K562 (cell line): Measurements from ENCODE around the gene ERVFRD-1. TPM values are rescaled to one million over a fixed set of nuclear protein-coding genes. Genes with fewer than 3 reads are reported as not detected.

Source experiments
- ERF ChIP-seq: fragments of 450-650 bp; formaldehyde crosslinking; IDR thresholded peaks from 2 replicates; pipeline ENCODE4 v1.4.0; 2020; ENCODE audit warnings: mild to moderate bottlenecking, mixed read lengths
- GATAD2B ChIP-seq: fragments of 450-650 bp; IDR thresholded peaks from 2 replicates; pipeline ENCODE4 v1.6.1; 2017; ENCODE audit warnings: mild to moderate bottlenecking, borderline replicate concordance
- HOXB6 ChIP-seq: fragments of 250-450 bp; sonication (Bioruptor Pico); IDR thresholded peaks from 2 replicates; pipeline ENCODE4 v1.5.1; 2022; ENCODE audit warnings: mild to moderate bottlenecking, borderline replicate concordance
- IRF9 ChIP-seq: fragments of 450-650 bp; IDR thresholded peaks from 2 replicates; pipeline ENCODE4 v1.6.1; 2016; ENCODE audit warnings: missing biosample characterization, missing genetic modification characterization
- MIER1 ChIP-seq: fragments of 450-650 bp; IDR thresholded peaks from 2 replicates; pipeline ENCODE4 v1.6.1; 2016; ENCODE audit warnings: antibody characterized with exemption, mild to moderate bottlenecking, low read depth
- MTA3 ChIP-seq: fragments of 450-650 bp; formaldehyde crosslinking; IDR thresholded peaks from 2 replicates; pipeline ENCODE4 v1.6.1; 2017; ENCODE audit warnings: mild to moderate bottlenecking, borderline replicate concordance
- RBM17 ChIP-seq: fragments of 200-400 bp; formaldehyde crosslinking; IDR thresholded peaks from 2 replicates; pipeline ENCODE4 v1.6.1; 2017; ENCODE audit warnings: low read depth, mild to moderate bottlenecking, low read length, borderline replicate concordance
- RFX5 ChIP-seq: IDR thresholded peaks from 2 replicates; pipeline ENCODE4 v1.6.1; 2011; ENCODE audit warnings: low read depth, mild to moderate bottlenecking, improper control_type of control experiment, low read length
- USF1 ChIP-seq: sonication (generic); formaldehyde crosslinking; IDR thresholded peaks from 2 replicates; pipeline ENCODE4 v1.9.0; 2022; ENCODE audit warnings: mild to moderate bottlenecking, missing genetic modification reagents
- ZKSCAN1 ChIP-seq: fragments of 150-350 bp; IDR thresholded peaks from 2 replicates; pipeline ENCODE4 v1.6.1; 2016; ENCODE audit warnings: low read depth, low read length
- ZNF436 ChIP-seq: fragments of 250-450, 450-650 bp; sonication (Bioruptor Pico); formaldehyde crosslinking; IDR thresholded peaks from 2 replicates; pipeline ENCODE4 v1.7.0; 2020; ENCODE audit warnings: mild to moderate bottlenecking
- polyA plus RNA-seq, 8 experiments: library from polyadenylated mRNA; depleted of rRNA in 4 of 8; stranded (reverse) in 5 of 8; unstranded in 3 of 8; fragments of >200 nt; fragmentation: Nextera tagmentation in 2 of 8; fragmentation: Illumina TruSeq in 1 of 8; extraction: Ambion mirVana in 2 of 8; extraction: Trizol in 1 of 8; gene quantifications; 2 replicates each; pipeline versions ENCODE4 v1.2.1 to v1.2.3, GENCODE V29; 2011 to 2014; ENCODE audit warnings: inconsistent platforms in 1 of 8, missing spikeins in 1 of 8
- total RNA-seq, 7 experiments: library from RNA; depleted of rRNA in 6 of 7; stranded (reverse); fragments of >200 nt in 6 of 7; fragmentation: Illumina TruSeq in 2 of 7; extraction: Trizol in 2 of 7; gene quantifications; 2 replicates each; pipeline versions ENCODE4 v1.2.1 to v1.2.3, GENCODE V29; 2011 to 2021; ENCODE audit warnings: low replicate concordance in 1 of 7
- TF ChIP-seq, protein P1 (sequence below): fragments of 200-400 bp; formaldehyde crosslinking; IDR thresholded peaks from 2 replicates; pipeline ENCODE4 v1.6.1; 2017; ENCODE audit warnings: mild to moderate bottlenecking, low read depth, low read length, moderate library complexity
- TF ChIP-seq, protein P2 (sequence below): sonication (generic); formaldehyde crosslinking; IDR thresholded peaks from 2 replicates; pipeline ENCODE4 v1.8.1; 2022; ENCODE audit warnings: missing genetic modification reagents
- TF ChIP-seq, protein P3 (sequence below): sonication (generic); formaldehyde crosslinking; IDR thresholded peaks from 2 replicates; pipeline ENCODE4 v1.8.0; 2023; ENCODE audit warnings: mild to moderate bottlenecking, missing genetic modification reagents
- TF ChIP-seq, protein P4 (sequence below): fragments of 250-450 bp; sonication (Bioruptor Pico); IDR thresholded peaks from 2 replicates; pipeline ENCODE4 v1.5.0; 2022; ENCODE audit warnings: mild to moderate bottlenecking

The ERVFRD-1 gene
- total and polyA plus RNA-seq, 9 of the 15 experiments (the other 6 are each of a cell fraction or from before 2014, with no cell fraction given) = 0.05 to 0.14 (median 0.09) TPM; not detected in 2

GRCh38 chr6:11093626-11094410 lies 17.7 kb downstream of the ERVFRD-1 start, which contains the start of gene SMIM13 (continued):
- TF ChIP-seq, protein P1, sequence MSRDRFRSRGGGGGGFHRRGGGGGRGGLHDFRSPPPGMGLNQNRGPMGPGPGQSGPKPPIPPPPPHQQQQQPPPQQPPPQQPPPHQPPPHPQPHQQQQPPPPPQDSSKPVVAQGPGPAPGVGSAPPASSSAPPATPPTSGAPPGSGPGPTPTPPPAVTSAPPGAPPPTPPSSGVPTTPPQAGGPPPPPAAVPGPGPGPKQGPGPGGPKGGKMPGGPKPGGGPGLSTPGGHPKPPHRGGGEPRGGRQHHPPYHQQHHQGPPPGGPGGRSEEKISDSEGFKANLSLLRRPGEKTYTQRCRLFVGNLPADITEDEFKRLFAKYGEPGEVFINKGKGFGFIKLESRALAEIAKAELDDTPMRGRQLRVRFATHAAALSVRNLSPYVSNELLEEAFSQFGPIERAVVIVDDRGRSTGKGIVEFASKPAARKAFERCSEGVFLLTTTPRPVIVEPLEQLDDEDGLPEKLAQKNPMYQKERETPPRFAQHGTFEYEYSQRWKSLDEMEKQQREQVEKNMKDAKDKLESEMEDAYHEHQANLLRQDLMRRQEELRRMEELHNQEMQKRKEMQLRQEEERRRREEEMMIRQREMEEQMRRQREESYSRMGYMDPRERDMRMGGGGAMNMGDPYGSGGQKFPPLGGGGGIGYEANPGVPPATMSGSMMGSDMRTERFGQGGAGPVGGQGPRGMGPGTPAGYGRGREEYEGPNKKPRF = no peak
- no peak for TF ChIP-seq IRF9 (tag)
- TF ChIP-seq ERF = peak; percentile 51
- TF ChIP-seq MIER1 = no peak
- TF ChIP-seq USF1 (CRISPR knock-in tag) = no peak
- TF ChIP-seq, protein P2, sequence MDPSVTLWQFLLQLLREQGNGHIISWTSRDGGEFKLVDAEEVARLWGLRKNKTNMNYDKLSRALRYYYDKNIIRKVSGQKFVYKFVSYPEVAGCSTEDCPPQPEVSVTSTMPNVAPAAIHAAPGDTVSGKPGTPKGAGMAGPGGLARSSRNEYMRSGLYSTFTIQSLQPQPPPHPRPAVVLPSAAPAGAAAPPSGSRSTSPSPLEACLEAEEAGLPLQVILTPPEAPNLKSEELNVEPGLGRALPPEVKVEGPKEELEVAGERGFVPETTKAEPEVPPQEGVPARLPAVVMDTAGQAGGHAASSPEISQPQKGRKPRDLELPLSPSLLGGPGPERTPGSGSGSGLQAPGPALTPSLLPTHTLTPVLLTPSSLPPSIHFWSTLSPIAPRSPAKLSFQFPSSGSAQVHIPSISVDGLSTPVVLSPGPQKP (CRISPR knock-in tag) = no peak
- TF ChIP-seq, protein P3, sequence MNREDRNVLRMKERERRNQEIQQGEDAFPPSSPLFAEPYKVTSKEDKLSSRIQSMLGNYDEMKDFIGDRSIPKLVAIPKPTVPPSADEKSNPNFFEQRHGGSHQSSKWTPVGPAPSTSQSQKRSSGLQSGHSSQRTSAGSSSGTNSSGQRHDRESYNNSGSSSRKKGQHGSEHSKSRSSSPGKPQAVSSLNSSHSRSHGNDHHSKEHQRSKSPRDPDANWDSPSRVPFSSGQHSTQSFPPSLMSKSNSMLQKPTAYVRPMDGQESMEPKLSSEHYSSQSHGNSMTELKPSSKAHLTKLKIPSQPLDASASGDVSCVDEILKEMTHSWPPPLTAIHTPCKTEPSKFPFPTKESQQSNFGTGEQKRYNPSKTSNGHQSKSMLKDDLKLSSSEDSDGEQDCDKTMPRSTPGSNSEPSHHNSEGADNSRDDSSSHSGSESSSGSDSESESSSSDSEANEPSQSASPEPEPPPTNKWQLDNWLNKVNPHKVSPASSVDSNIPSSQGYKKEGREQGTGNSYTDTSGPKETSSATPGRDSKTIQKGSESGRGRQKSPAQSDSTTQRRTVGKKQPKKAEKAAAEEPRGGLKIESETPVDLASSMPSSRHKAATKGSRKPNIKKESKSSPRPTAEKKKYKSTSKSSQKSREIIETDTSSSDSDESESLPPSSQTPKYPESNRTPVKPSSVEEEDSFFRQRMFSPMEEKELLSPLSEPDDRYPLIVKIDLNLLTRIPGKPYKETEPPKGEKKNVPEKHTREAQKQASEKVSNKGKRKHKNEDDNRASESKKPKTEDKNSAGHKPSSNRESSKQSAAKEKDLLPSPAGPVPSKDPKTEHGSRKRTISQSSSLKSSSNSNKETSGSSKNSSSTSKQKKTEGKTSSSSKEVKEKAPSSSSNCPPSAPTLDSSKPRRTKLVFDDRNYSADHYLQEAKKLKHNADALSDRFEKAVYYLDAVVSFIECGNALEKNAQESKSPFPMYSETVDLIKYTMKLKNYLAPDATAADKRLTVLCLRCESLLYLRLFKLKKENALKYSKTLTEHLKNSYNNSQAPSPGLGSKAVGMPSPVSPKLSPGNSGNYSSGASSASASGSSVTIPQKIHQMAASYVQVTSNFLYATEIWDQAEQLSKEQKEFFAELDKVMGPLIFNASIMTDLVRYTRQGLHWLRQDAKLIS (CRISPR knock-in tag) = 0 out of 2 replicates have a peak, but pooled peaks have one; percentile 65
- TF ChIP-seq HOXB6 (CRISPR knock-in tag) = no peak
- no peak for TF ChIP-seq RFX5
- no peak for TF ChIP-seq RBM17
- peak; percentile 89; the same call in 1 of the 2 replicates for TF ChIP-seq MTA3
- no peak for TF ChIP-seq ZNF436 (CRISPR knock-in tag)
- TF ChIP-seq, protein P4, sequence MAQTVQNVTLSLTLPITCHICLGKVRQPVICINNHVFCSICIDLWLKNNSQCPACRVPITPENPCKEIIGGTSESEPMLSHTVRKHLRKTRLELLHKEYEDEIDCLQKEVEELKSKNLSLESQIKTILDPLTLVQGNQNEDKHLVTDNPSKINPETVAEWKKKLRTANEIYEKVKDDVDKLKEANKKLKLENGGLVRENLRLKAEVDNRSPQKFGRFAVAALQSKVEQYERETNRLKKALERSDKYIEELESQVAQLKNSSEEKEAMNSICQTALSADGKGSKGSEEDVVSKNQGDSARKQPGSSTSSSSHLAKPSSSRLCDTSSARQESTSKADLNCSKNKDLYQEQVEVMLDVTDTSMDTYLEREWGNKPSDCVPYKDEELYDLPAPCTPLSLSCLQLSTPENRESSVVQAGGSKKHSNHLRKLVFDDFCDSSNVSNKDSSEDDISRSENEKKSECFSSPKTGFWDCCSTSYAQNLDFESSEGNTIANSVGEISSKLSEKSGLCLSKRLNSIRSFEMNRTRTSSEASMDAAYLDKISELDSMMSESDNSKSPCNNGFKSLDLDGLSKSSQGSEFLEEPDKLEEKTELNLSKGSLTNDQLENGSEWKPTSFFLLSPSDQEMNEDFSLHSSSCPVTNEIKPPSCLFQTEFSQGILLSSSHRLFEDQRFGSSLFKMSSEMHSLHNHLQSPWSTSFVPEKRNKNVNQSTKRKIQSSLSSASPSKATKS (CRISPR knock-in tag) = no peak
- TF ChIP-seq ZKSCAN1 = no peak; the same call in 1 of the 2 replicates
- TF ChIP-seq GATAD2B = peak; percentile 90
